Thoracic aorta (tissue), 2 donors: Measurements from ENCODE around the gene CIB4. TPM values are rescaled to one million over a fixed set of nuclear protein-coding genes. Genes with fewer than 3 reads are reported as not detected.

Experiments used
- ATAC-seq: fragments of 150-250 bp; one replicate; pipeline ENCODE4 v1.8.0; 2017; ENCODE audit warnings: low read depth; ENCODE audit not compliant: insufficient number of reproducible peaks, low FRiP score
- DNase-seq: peaks from one replicate; pipeline ENCODE4 v3.0.0-alpha.2; 2020; ENCODE audit warnings: low spot score
- H3K27ac ChIP-seq, 2 donors: fragments of 200-600 bp; sonication (generic); 1 replicate in 1 of 2; 2 replicates in 1 of 2; pipeline ENCODE4 v1.5.1; 2016; ENCODE audit warnings: mild to moderate bottlenecking in 2 of 2, moderate library complexity in 2 of 2
- H3K27me3 ChIP-seq: fragments of 200-600 bp; sonication (generic); replicated peaks from 2 replicates; pipeline ENCODE4 v1.6.0; 2016; ENCODE audit warnings: mild to moderate bottlenecking; ENCODE audit not compliant: insufficient read depth
- H3K36me3 ChIP-seq: fragments of 200-600 bp; sonication (generic); one replicate; pipeline ENCODE4 v1.5.1; 2016
- H3K4me1 ChIP-seq, 2 donors: fragments of 200-600 bp; sonication (generic); 1 replicate in 1 of 2; 2 replicates in 1 of 2; pipeline versions ENCODE4 v1.5.1 to v1.6.0; 2016; ENCODE audit warnings: low read depth in 2 of 2, mild to moderate bottlenecking in 1 of 2; ENCODE audit not compliant: control insufficient read depth in 1 of 2
- H3K4me3 ChIP-seq: fragments of 200-600 bp; sonication (generic); 2 replicates; pipeline ENCODE4 v1.5.1; 2016; ENCODE audit warnings: mild to moderate bottlenecking
- H3K9me3 ChIP-seq: fragments of 200-600 bp; sonication (generic); 2 replicates; pipeline ENCODE4 v1.5.1; 2016
- total RNA-seq, 2 donors: library from RNA; depleted of rRNA; stranded (reverse); fragments of >200 nt; gene quantifications; one replicate each; pipeline versions ENCODE4 v1.1.0 to v1.2.3, GENCODE V29; 2016
- TF ChIP-seq, protein P1 (sequence below): fragments of 200-600 bp; sonication (generic); IDR thresholded peaks from one replicate; pipeline ENCODE4 v1.5.1; 2019; ENCODE audit warnings: antibody characterized with exemption

The CIB4 gene
- total RNA-seq, 2 donors from 2014 or later: not detected

DNA sequence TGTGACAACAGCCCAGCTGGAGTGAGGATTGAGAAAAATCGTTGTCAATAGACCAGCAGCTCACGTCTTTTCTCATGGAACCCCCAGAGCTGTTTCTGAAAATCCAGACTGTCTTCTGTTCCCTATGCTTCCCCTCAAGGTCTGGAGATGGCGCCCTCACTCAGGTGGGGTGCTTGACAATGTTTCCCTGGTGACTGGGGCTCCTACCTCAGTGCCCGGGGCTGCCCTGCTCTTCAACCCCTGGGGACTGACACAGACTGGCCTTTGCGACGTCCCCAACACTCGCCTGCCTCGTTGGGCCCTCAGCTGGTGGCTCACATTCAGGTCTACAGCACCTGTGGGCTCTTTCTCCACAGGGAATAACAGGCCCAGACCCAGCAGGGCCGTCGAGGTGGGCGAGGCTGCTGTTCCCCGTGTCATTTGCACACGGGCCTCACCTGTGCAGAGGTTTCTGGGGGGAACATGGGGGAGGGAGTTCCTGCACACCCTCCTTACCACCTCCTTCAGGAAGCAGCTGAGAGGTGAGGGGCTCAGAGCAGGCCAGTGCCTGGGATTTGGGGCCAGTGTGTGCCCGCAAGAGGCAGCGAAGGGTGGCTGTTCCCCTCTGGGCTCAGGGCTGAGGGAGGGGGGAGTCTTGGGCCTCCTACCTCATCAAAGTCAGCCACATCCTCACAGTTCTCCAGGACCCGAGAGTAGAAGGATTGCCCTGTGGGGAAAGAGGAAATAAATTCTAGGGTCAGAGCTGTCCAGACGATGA, 103.9 kb downstream of the CIB4 start:
- no peak overlapping the region for H3K27ac ChIP-seq
- H3K4me3 ChIP-seq: no peak overlapping the region
- no peaks in the 10 kb centered on the region for H3K27me3 ChIP-seq
- TF ChIP-seq, protein P1, sequence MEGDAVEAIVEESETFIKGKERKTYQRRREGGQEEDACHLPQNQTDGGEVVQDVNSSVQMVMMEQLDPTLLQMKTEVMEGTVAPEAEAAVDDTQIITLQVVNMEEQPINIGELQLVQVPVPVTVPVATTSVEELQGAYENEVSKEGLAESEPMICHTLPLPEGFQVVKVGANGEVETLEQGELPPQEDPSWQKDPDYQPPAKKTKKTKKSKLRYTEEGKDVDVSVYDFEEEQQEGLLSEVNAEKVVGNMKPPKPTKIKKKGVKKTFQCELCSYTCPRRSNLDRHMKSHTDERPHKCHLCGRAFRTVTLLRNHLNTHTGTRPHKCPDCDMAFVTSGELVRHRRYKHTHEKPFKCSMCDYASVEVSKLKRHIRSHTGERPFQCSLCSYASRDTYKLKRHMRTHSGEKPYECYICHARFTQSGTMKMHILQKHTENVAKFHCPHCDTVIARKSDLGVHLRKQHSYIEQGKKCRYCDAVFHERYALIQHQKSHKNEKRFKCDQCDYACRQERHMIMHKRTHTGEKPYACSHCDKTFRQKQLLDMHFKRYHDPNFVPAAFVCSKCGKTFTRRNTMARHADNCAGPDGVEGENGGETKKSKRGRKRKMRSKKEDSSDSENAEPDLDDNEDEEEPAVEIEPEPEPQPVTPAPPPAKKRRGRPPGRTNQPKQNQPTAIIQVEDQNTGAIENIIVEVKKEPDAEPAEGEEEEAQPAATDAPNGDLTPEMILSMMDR: no peak
- no peak for DNase-seq
- H3K9me3 ChIP-seq: no peaks in the 10 kb centered on the region
- no peaks in the 10 kb centered on the region for H3K36me3 ChIP-seq
- no peaks in the 10 kb centered on the region for H3K4me1 ChIP-seq
- no peak for ATAC-seq

DNA sequence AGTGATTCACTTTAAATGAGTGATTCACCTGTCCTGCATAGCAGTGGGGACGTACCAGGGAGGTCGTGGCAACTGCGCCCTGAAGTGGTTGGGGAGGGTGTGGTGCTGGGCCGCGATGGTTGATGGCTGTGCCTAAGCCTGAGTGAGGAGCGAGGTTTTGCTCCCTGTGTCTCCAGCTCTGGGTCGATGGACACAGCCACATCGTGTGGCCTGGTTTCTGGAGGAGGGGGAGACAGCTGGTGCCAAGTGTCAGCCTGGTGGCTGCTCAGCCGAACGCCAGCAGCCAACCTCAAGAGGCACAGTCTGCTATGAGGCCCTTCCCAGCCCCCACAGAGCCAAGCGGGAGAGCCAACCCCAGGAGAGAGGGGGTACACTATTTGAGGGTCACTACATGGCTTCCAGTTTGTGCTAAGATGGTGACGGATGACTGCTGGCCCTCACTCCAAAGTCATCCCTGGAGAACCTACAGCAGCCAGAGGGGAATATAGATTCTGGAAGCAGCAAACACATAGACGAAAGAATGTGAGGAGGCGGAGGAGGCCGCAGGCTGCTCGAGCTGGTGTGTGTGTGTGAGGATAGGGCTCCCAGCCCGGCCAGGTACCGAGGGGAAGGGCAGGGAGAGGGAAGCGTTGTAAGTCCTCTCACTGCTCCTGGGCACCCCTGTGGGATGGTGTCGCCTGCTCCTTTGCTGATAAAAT, 104.6 kb downstream of the CIB4 start:
- TF ChIP-seq, protein P1: no peak
- no peak for DNase-seq

DNA sequence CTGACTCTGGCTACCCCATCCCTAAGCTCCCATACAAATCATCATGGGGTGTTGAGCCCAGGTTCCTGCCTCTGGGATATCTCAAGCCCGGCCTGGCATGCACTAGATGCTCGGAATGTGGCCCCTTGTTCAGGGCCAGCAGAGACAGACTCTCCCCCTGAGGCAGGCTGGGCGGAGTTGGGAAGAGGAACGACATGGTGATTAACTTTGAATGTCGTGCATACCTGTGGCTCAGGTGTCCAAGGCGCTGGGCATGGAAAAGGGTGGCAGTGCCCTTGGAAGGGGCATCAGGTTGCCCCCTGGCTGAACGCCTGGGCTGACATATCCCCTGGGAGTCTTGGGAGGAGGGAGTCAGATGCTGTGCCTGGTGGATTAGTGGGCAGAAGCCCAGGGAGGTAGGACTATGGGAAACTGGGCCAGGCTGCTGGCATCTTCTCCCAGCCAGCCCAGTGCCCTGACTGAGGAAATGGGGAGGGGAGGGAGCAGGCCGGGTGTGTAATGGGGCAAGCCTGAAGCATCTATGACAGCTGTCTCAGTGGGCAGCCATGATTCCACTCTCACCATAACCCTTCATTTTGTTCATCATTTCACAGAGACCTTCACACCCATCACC, 105.4 kb downstream of the CIB4 start:
- Histone ChIP-seq H3K27me3 (no peaks in the 10 kb centered on the region), H3K4me1 (no peaks in the 10 kb centered on the region), H3K9me3 (no peaks in the 10 kb centered on the region), H3K36me3 (no peaks in the 10 kb centered on the region), H3K4me3 (no peak overlapping the region), H3K27ac (no peak overlapping the region)
- ATAC-seq (no peak), DNase-seq (no peak)
- TF ChIP-seq, protein P1: no peak

More for the DNA sequence above, 104.6 kb downstream of the CIB4 start:
- Histone ChIP-seq H3K4me1 (no peaks in the 10 kb centered on the region), H3K9me3 (no peaks in the 10 kb centered on the region), H3K36me3 (no peaks in the 10 kb centered on the region), H3K4me3 (no peak overlapping the region), H3K27me3 (no peaks in the 10 kb centered on the region), H3K27ac (no peak overlapping the region)
- no peak for ATAC-seq

- Histone ChIP-seq H3K27ac (no peak overlapping the region), H3K36me3 (no peaks in the 10 kb centered on the region), H3K4me1 (no peaks in the 10 kb centered on the region), H3K9me3 (no peaks in the 10 kb centered on the region), H3K27me3 (no peaks in the 10 kb centered on the region), H3K4me3 (no peak overlapping the region)
- ATAC-seq (no peak), DNase-seq (no peak)
- TF ChIP-seq, protein P1: no peak
Measured at GRCh38 chr2:26534865-26535662, 106.1 kb downstream of the CIB4 start.
